ENCODE results near the gene TEX11.
"Not testable (repeated sequence)": the region's sequence is repeated elsewhere in the genome, so short reads cannot be mapped to it uniquely, and the experiment has no call there.

GRCh38 chrX:70515692-70516091 is 392.8 kb downstream of the TEX11 start:
- TF ChIP-seq, protein P1, sequence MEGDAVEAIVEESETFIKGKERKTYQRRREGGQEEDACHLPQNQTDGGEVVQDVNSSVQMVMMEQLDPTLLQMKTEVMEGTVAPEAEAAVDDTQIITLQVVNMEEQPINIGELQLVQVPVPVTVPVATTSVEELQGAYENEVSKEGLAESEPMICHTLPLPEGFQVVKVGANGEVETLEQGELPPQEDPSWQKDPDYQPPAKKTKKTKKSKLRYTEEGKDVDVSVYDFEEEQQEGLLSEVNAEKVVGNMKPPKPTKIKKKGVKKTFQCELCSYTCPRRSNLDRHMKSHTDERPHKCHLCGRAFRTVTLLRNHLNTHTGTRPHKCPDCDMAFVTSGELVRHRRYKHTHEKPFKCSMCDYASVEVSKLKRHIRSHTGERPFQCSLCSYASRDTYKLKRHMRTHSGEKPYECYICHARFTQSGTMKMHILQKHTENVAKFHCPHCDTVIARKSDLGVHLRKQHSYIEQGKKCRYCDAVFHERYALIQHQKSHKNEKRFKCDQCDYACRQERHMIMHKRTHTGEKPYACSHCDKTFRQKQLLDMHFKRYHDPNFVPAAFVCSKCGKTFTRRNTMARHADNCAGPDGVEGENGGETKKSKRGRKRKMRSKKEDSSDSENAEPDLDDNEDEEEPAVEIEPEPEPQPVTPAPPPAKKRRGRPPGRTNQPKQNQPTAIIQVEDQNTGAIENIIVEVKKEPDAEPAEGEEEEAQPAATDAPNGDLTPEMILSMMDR (IDR thresholded peaks at IDR 0.05; ENCODE audit: low read depth, low read length) = not testable (repeated sequence)
- TF ChIP-seq EZH2phosphoT487 (IDR thresholded peaks at IDR 0.05; ENCODE audit: low read depth) = not testable (repeated sequence)

Measured in OCI-LY3 (cell line).